Liver (tissue), 9 donors: ENCODE measurements around the gene C19orf12. TPM values are rescaled to one million over a fixed set of nuclear protein-coding genes. Genes with fewer than 3 reads are reported as not detected.
A peak's percentile ranks its signal among the peaks of the same experiment; 100 is the strongest.

ENCODE experiments used
- DNase-seq: peaks from one replicate; pipeline ENCODE4 v3.0.0-alpha.2; 2017; ENCODE audit warnings: low spot score
- H3K27ac ChIP-seq, 2 donors: one replicate each; pipeline ENCODE4 v1.7.0; 2013; ENCODE audit warnings: inconsistent platforms in 2 of 2, low read length in 2 of 2, control low read depth in 1 of 2, low read depth in 1 of 2, mild to moderate bottlenecking in 1 of 2
- H3K27me3 ChIP-seq, 4 donors: one replicate each; pipeline versions ENCODE4 v1.6.1 to v1.7.0; 2013; ENCODE audit warnings: low read length in 3 of 4, inconsistent platforms in 1 of 4, mild to moderate bottlenecking in 1 of 4, moderate library complexity in 1 of 4; ENCODE audit not compliant: control insufficient read depth in 4 of 4, insufficient read depth in 4 of 4
- H3K36me3 ChIP-seq, 4 donors: one replicate each; pipeline versions ENCODE4 v1.6.1 to v1.7.0; 2013; ENCODE audit warnings: low read length in 3 of 4, mild to moderate bottlenecking in 3 of 4, low read depth in 1 of 4, moderate library complexity in 1 of 4; ENCODE audit not compliant: control insufficient read depth in 4 of 4, insufficient read depth in 3 of 4
- H3K4me1 ChIP-seq, 4 donors: one replicate each; pipeline versions ENCODE4 v1.6.1 to v1.7.0; 2013; ENCODE audit warnings: low read length in 3 of 4, mild to moderate bottlenecking in 3 of 4, moderate library complexity in 1 of 4; ENCODE audit not compliant: control insufficient read depth in 4 of 4, insufficient read depth in 4 of 4
- H3K4me3 ChIP-seq, 3 donors: one replicate each; pipeline versions ENCODE4 v1.6.1 to v1.7.0; 2013; ENCODE audit warnings: low read length in 3 of 3, control low read depth in 1 of 3, low read depth in 1 of 3, mild to moderate bottlenecking in 1 of 3
- H3K9ac ChIP-seq, 2 donors: one replicate each; pipeline ENCODE4 v1.7.0; 2013; ENCODE audit warnings: low read length in 2 of 2, mild to moderate bottlenecking in 2 of 2, moderate library complexity in 2 of 2, control low read depth in 1 of 2, low read depth in 1 of 2
- H3K9me3 ChIP-seq, 4 donors: one replicate each; pipeline versions ENCODE4 v1.6.1 to v1.7.0; 2013; ENCODE audit warnings: low read length in 3 of 4; ENCODE audit not compliant: control insufficient read depth in 4 of 4
- EGR1 ChIP-seq, 2 donors: IDR thresholded peaks; 2 replicates each; pipeline ENCODE4 v1.6.1; 2016 to 2018; ENCODE audit warnings: antibody characterized with exemption in 2 of 2, low read depth in 2 of 2
- FOXA1 ChIP-seq: IDR thresholded peaks from 2 replicates; pipeline ENCODE4 v1.6.1; 2016; ENCODE audit warnings: antibody characterized with exemption
- FOXA2 ChIP-seq: IDR thresholded peaks from 2 replicates; pipeline ENCODE4 v1.6.1; 2016; ENCODE audit warnings: antibody characterized with exemption
- GABPA ChIP-seq, 2 donors: IDR thresholded peaks in 1 of 2; conservative IDR thresholded peaks in 1 of 2; 2 replicates each; pipeline ENCODE4 v1.6.1; 2016; ENCODE audit warnings: antibody characterized with exemption in 2 of 2, mild to moderate bottlenecking in 1 of 2, moderate library complexity in 1 of 2
- HNF4A ChIP-seq, 2 donors: conservative IDR thresholded peaks; 2 replicates each; pipeline ENCODE4 v1.6.1; 2016; ENCODE audit warnings: antibody characterized with exemption in 2 of 2, mild to moderate bottlenecking in 2 of 2
- HNF4G ChIP-seq: IDR thresholded peaks from 2 replicates; pipeline ENCODE4 v1.6.1; 2016; ENCODE audit warnings: antibody characterized with exemption
- JUND ChIP-seq, 2 donors: IDR thresholded peaks; 2 replicates each; pipeline ENCODE4 v1.6.1; 2016; ENCODE audit warnings: antibody characterized with exemption in 2 of 2
- NR2F2 ChIP-seq: IDR thresholded peaks from 2 replicates; pipeline ENCODE4 v1.6.1; 2016; ENCODE audit warnings: antibody characterized with exemption
- RAD21 ChIP-seq, 2 donors: IDR thresholded peaks; 2 replicates each; pipeline ENCODE4 v1.6.1; 2016; ENCODE audit warnings: antibody characterized with exemption in 2 of 2, mild to moderate bottlenecking in 2 of 2
- RXRA ChIP-seq, 2 donors: IDR thresholded peaks; 2 replicates each; pipeline ENCODE4 v1.6.1; 2017 to 2018; ENCODE audit warnings: antibody characterized with exemption in 2 of 2, mild to moderate bottlenecking in 1 of 2
- SP1 ChIP-seq: IDR thresholded peaks from 2 replicates; pipeline ENCODE4 v1.6.1; 2018; ENCODE audit warnings: antibody characterized with exemption, mild to moderate bottlenecking
- TAF1 ChIP-seq: conservative IDR thresholded peaks from 2 replicates; pipeline ENCODE4 v1.6.1; 2016; ENCODE audit warnings: antibody characterized with exemption, mild to moderate bottlenecking
- YY1 ChIP-seq: IDR thresholded peaks from 2 replicates; pipeline ENCODE4 v1.6.1; 2016; ENCODE audit warnings: antibody characterized with exemption, mild to moderate bottlenecking
- WGBS: extraction: QIAGEN DNeasy Blood & Tissue Kit; methylation state at CpG from one replicate; pipeline ENCODE4 v1.1.7; 2013; 5-methylcytosine and 5-hydroxymethylcytosine counted together
- polyA plus RNA-seq, 2 donors: library from polyadenylated mRNA; stranded (reverse) in 1 of 2; unstranded in 1 of 2; fragments of 200-250 nt in 1 of 2; fragments of >200 nt in 1 of 2; fragmentation: Nextera tagmentation in 1 of 2; extraction: Ambion mirVana in 1 of 2; gene quantifications; one replicate each; pipeline versions ENCODE4 v1.2.1 to v1.2.3, GENCODE V29; 2013 to 2015
- total RNA-seq, 2 donors: library from RNA; depleted of rRNA; stranded (reverse); fragments of >200 nt; gene quantifications; one replicate each; pipeline ENCODE4 v1.2.3, GENCODE V29; 2014
- TF ChIP-seq, protein P1 (sequence below): IDR thresholded peaks from 2 replicates; pipeline ENCODE4 v1.6.1; 2016; ENCODE audit warnings: antibody characterized with exemption
- TF ChIP-seq, protein P2 (sequence below): IDR thresholded peaks from 2 replicates; pipeline ENCODE4 v1.6.1; 2016; ENCODE audit warnings: antibody characterized with exemption
- donor health status: healthy.
- donor health status: healthy.
- donor health status: healthy.
- donor health status: healthy.
- donor health status: healthy.

Gene C19orf12
- total and polyA plus RNA-seq, 4 donors, result 21.2 to 82.8 (median 40.1) TPM

DNA sequence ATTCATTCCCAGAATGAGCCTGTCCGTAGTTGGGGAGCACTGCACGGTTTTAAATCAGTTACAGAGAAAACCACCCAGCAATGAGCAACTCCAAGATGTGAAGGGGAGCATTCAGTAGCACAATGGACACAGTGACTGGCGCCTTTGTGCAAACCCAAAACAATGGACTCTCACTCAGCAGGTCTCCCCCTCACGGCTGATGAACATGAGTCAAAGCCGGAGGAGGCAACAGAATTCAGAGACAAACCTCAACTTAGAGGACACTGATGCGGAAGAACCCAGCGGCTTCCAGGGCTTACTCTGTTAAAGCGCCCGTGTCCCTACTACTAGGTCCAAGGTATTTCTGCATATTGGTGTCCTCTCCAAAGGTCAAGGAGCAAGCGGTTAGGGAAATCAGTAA is 32.1 kb downstream of the C19orf12 start:
- Histone ChIP-seq H3K4me3 (no peak overlapping the region), H3K27ac (no peak overlapping the region), H3K9ac (no peak overlapping the region), H3K9me3 (no peaks in the 10 kb centered on the region), H3K36me3 (no peaks in the 10 kb centered on the region), H3K27me3 (no peaks in the 10 kb centered on the region), H3K4me1 (peaks cover 11 to 29% (median 16%) of the 10 kb centered on the region in 4 donors)
- no peak for DNase-seq
- TF ChIP-seq SP1 (no peak), HNF4G (no peak)
- WGBS, result 93% methylated on average over 10 of the region's 10 CpGs

DNA sequence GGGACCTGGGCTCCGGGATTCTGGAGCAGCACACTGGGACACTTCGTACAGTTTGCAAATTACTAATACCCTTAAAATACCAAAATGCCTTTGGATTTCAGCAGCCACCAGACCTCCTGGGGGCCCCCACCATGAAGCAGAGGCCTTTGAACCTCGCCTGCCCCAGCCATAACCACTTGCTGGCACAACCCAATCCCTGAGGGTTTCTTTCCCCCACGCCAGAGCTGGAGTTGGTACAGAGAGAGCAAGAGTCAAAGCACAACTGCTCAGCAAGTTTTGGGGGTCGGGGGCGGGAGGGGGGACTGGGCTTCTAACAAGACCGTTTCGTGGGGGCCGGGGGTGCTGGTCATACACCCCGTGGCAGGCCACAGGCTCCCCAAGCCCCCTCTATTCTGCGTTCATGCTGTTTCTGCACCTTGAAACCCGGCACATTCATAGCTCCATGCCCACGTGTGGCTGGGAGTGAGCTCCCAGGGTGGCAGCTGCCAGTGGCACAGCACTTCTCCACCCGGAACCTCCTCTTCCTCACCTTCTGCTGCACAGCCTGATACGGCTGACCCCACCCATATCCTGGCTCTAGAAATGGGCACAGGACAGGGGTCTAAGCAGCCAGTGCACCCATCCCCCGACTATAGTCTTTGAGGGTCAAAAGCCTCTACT is 32.7 kb downstream of the C19orf12 start:
- WGBS, result 88% methylated on average over 16 of the region's 16 CpGs
- H3K27me3 ChIP-seq, result no peaks in the 10 kb centered on the region
- H3K9ac ChIP-seq, result no peak overlapping the region
- no peaks in the 10 kb centered on the region for H3K9me3 ChIP-seq
- no peak for DNase-seq
- H3K4me3 ChIP-seq, result no peak overlapping the region
- no peak overlapping the region for H3K27ac ChIP-seq
- peaks cover 17 to 35% (median 22%) of the 10 kb centered on the region in 4 donors for H3K4me1 ChIP-seq
- no peaks in the 10 kb centered on the region for H3K36me3 ChIP-seq
- TF ChIP-seq EGR1 (IDR thresholded peaks at IDR 0.05; ENCODE audit: low read depth in 2 of 2) (no peak), HNF4A (conservative IDR thresholded peaks at IDR 0.05) (no peak), JUND (IDR thresholded peaks at IDR 0.05) (no peak), FOXA2 (no peak), TAF1 (no peak), YY1 (no peak), FOXA1 (no peak), SP1 (no peak), RAD21 (IDR thresholded peaks at IDR 0.05) (no peak), GABPA (IDR thresholded peaks at IDR 0.05 in 1 of 2, conservative IDR thresholded peaks at IDR 0.05 in 1 of 2) (no peak), RXRA (IDR thresholded peaks at IDR 0.05) (no peak)
- TF ChIP-seq, protein P1, sequence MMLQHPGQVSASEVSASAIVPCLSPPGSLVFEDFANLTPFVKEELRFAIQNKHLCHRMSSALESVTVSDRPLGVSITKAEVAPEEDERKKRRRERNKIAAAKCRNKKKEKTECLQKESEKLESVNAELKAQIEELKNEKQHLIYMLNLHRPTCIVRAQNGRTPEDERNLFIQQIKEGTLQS, result no peak
- TF ChIP-seq, protein P2, sequence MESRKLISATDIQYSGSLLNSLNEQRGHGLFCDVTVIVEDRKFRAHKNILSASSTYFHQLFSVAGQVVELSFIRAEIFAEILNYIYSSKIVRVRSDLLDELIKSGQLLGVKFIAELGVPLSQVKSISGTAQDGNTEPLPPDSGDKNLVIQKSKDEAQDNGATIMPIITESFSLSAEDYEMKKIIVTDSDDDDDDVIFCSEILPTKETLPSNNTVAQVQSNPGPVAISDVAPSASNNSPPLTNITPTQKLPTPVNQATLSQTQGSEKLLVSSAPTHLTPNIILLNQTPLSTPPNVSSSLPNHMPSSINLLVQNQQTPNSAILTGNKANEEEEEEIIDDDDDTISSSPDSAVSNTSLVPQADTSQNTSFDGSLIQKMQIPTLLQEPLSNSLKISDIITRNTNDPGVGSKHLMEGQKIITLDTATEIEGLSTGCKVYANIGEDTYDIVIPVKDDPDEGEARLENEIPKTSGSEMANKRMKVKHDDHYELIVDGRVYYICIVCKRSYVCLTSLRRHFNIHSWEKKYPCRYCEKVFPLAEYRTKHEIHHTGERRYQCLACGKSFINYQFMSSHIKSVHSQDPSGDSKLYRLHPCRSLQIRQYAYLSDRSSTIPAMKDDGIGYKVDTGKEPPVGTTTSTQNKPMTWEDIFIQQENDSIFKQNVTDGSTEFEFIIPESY, result no peak

DNA sequence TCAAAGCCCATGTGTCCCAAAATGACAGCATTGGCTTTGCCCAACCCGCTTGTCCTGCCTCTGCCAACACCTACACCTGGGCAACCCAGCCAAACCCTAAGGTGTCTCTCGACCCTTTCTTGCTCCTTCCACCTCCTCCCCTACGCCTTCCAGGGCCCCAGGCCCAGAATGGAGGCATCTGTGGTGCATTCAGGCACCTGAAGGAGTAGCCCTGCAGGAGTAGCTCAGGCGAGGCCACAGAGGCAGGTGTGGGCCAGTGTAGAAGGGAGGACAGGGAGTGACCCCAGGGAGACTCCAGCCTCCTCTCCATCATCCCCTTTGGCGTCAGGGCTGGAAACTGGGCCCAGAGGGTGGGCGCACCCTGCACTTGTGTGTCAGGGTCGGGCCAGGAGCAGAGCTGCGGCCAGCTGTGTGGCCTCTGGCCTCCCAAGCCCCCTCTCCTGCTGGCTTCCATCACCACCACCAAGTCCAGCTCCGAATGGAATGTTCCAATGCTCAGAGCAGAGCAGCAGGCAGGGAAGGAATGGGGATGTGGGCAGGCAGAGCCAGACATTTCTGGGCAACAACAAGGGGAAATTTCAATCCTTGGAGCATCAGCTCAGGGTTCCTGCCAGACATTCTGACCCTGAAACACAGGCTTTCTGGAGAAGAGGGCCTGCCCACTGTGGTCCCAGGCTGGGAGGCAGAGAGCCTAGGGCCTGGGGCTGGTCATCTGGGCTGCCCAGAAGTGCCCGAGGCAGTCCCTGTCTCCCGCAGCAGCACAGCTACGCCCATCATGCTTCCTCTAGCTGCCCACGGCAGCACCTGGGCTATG is 33.4 kb downstream of the C19orf12 start:
- no peaks in the 10 kb centered on the region for H3K36me3 ChIP-seq
- H3K4me1 ChIP-seq, result peaks cover 23 to 43% (median 27%) of the 10 kb centered on the region in 4 donors
- TF ChIP-seq RXRA (IDR thresholded peaks at IDR 0.05) (no peak), NR2F2 (peak; percentile 62), SP1 (no peak), YY1 (no peak), JUND (IDR thresholded peaks at IDR 0.05) (no peak)
- TF ChIP-seq, protein P2, result no peak
- no peaks in the 10 kb centered on the region for H3K9me3 ChIP-seq
- H3K27me3 ChIP-seq, result no peaks in the 10 kb centered on the region
- H3K4me3 ChIP-seq, result no peak overlapping the region
- no peak overlapping the region for H3K9ac ChIP-seq
- WGBS, result 92% methylated on average over 13 of the region's 13 CpGs
- no peak for DNase-seq
- H3K27ac ChIP-seq, result no peak overlapping the region
